OCI-LY7 (cell line): ENCODE data around the gene GALNT8. TPM values are rescaled to one million over a fixed set of nuclear protein-coding genes. Genes with fewer than 3 reads are reported as not detected.

Source experiments
- BruUV-seq: library from RNA; stranded (reverse); fragments of 400-500 nt; replicated peaks from 2 replicates; lab custom pipeline; 2021; lab: Mats Ljungman, UMichigan
- CTCF ChIA-PET: fragments of 300-600 bp; sonication (Branson Sonifier 250); formaldehyde crosslinking; loops from one replicate; lab custom pipeline; 2022; ENCODE audit warnings: antibody characterized with exemption; ENCODE audit not compliant: unreplicated experiment; lab: Charles Lee
- POLR2A ChIA-PET: fragments of 300-600 bp; sonication (Branson Sonifier 250); formaldehyde crosslinking; loops from one replicate; lab custom pipeline; 2022; ENCODE audit warnings: antibody characterized with exemption; lab: Charles Lee
- DNase-seq: peaks from one replicate; pipeline ENCODE4 v3.0.0-alpha.2; 2015; ENCODE audit warnings: low spot score
- H2AFZ ChIP-seq: fragments of 200-600 bp; sonication (generic), shearing (Covaris generic); 2 replicates; pipeline ENCODE4 v1.6.1; 2014; ENCODE audit warnings: mild to moderate bottlenecking, antibody characterized with exemption, low read length, moderate library complexity
- H3K27ac ChIP-seq: fragments of 200-600 bp; sonication (generic); 2 replicates; pipeline ENCODE4 v1.5.1; 2014; ENCODE audit warnings: mixed run types, low read depth, mild to moderate bottlenecking, moderate library complexity, low read length, inconsistent platforms; ENCODE audit not compliant: poor library complexity, severe bottlenecking
- H3K36me3 ChIP-seq: fragments of 200-600 bp; sonication (generic); 2 replicates; pipeline ENCODE4 v1.6.1; 2014; ENCODE audit warnings: mild to moderate bottlenecking, antibody characterized with exemption, low read length, moderate library complexity, mixed read lengths; ENCODE audit not compliant: insufficient read depth
- H3K4me1 ChIP-seq: fragments of 200-600 bp; sonication (generic); 2 replicates; pipeline ENCODE4 v1.5.1; 2014; ENCODE audit warnings: mild to moderate bottlenecking, low read length; ENCODE audit not compliant: insufficient read depth, poor library complexity, severe bottlenecking
- H3K4me2 ChIP-seq: fragments of 200-600 bp; sonication (generic); 2 replicates; pipeline ENCODE4 v1.6.1; 2014; ENCODE audit warnings: mild to moderate bottlenecking, low read length
- H3K4me3 ChIP-seq: fragments of 200-600 bp; sonication (generic); 2 replicates; pipeline ENCODE4 v1.5.1; 2014; ENCODE audit warnings: mild to moderate bottlenecking, low read depth, low read length; ENCODE audit not compliant: poor library complexity, severe bottlenecking
- H3K79me2 ChIP-seq: fragments of 200-600 bp; sonication (generic); 2 replicates; pipeline ENCODE4 v1.6.1; 2016; ENCODE audit warnings: low read depth, mild to moderate bottlenecking, low read length, moderate library complexity, mixed read lengths; ENCODE audit not compliant: insufficient read depth
- H3K9me2 ChIP-seq: fragments of 200-600 bp; sonication (generic); 2 replicates; pipeline ENCODE4 v1.6.1; 2016; ENCODE audit warnings: mild to moderate bottlenecking, low read length, mixed read lengths; ENCODE audit not compliant: insufficient read depth
- H3K9me3 ChIP-seq: fragments of 200-600 bp; sonication (generic); 2 replicates; pipeline ENCODE4 v1.6.1; 2014; ENCODE audit warnings: mild to moderate bottlenecking, mixed run types, low read length, mixed read lengths
- H4K20me1 ChIP-seq: fragments of 200-600 bp; sonication (generic); 2 replicates; pipeline ENCODE4 v1.6.1; 2014; ENCODE audit warnings: mild to moderate bottlenecking, antibody characterized with exemption, low read length, moderate library complexity, mixed read lengths; ENCODE audit not compliant: insufficient read depth
- CTCF ChIP-seq: fragments of 200-600 bp; sonication (generic); conservative IDR thresholded peaks from 2 replicates; pipeline ENCODE4 v1.5.1; 2014; ENCODE audit warnings: mild to moderate bottlenecking, antibody characterized with exemption, low read length, moderate library complexity, mixed read lengths
- EZH2phosphoT487 ChIP-seq: fragments of 200-600 bp; sonication (generic); IDR thresholded peaks from 2 replicates; pipeline ENCODE4 v1.6.1; 2018; ENCODE audit warnings: low read depth, borderline replicate concordance, mild to moderate bottlenecking, mixed run types, antibody characterized with exemption, low read length, moderate library complexity, mixed read lengths
- intact Hi-C: fragments of 100-400 bp; cut with micrococcal nuclease; formaldehyde crosslinking; loops from one replicate; pipeline ENCODE4 v1.10.0; 2022; ENCODE audit not compliant: unreplicated experiment
- total RNA-seq, 2 experiments: library from RNA; depleted of rRNA in 1 of 2; stranded (reverse); fragments of >200 nt in 1 of 2; shearing (Covaris generic) in 1 of 2; gene quantifications; 2 replicates each; pipeline ENCODE4 v1.2.3, GENCODE V29; 2014 to 2022

GALNT8 gene
- total RNA-seq, 2 experiments from 2014 or later: 0.60 TPM; not detected in 1

GRCh38 chr12:4736091-4736490 lies 15.9 kb downstream of the GALNT8 start:
- Histone ChIP-seq H3K4me2 (no peak overlapping the region), H3K9me3 (no peaks in the 10 kb centered on the region), H3K4me1 (no peaks in the 10 kb centered on the region), H3K36me3 (no peaks in the 10 kb centered on the region), H3K9me2 (no peaks in the 10 kb centered on the region), H3K79me2 (no peaks in the 10 kb centered on the region), H3K27ac (no peak overlapping the region), H3K4me3 (no peak overlapping the region), H4K20me1 (no peaks in the 10 kb centered on the region), H2AFZ (no peak overlapping the region)
- POLR2A ChIA-PET: no interaction called here
- DNase-seq: no peak
- CTCF ChIA-PET: no interaction called here
- TF ChIP-seq EZH2phosphoT487 (no peak), CTCF (no peak)
- no TSS peak for BruUV-seq
- intact Hi-C loops: no loop called here

GRCh38 chr12:4738541-4738940 lies 18.3 kb downstream of the GALNT8 start:
- H3K36me3 ChIP-seq: no peaks in the 10 kb centered on the region
- no peak for DNase-seq
- ChIA-PET POLR2A (no interaction called here), CTCF (no interaction called here)
- intact Hi-C loops: no loop called here
- no peaks in the 10 kb centered on the region for H3K9me2 ChIP-seq
- no peak overlapping the region for H3K4me2 ChIP-seq
- no peaks in the 10 kb centered on the region for H3K9me3 ChIP-seq
- no peaks in the 10 kb centered on the region for H3K4me1 ChIP-seq
- no peaks in the 10 kb centered on the region for H4K20me1 ChIP-seq
- H2AFZ ChIP-seq: no peak overlapping the region
- no TSS peak for BruUV-seq
- TF ChIP-seq EZH2phosphoT487 (no peak), CTCF (no peak)
- H3K79me2 ChIP-seq: no peaks in the 10 kb centered on the region
- no peak overlapping the region for H3K27ac ChIP-seq
- no peak overlapping the region for H3K4me3 ChIP-seq

- H3K36me3 ChIP-seq: no peaks in the 10 kb centered on the region
- H3K27ac ChIP-seq: no peak overlapping the region
- TF ChIP-seq EZH2phosphoT487 (no peak), CTCF (no peak)
- intact Hi-C loops: no loop called here
- H3K4me3 ChIP-seq: no peak overlapping the region
- no peak overlapping the region for H2AFZ ChIP-seq
- DNase-seq: no peak
- no peak overlapping the region for H3K4me2 ChIP-seq
- ChIA-PET CTCF (no interaction called here), POLR2A (no interaction called here)
- H3K79me2 ChIP-seq: no peaks in the 10 kb centered on the region
- no peaks in the 10 kb centered on the region for H4K20me1 ChIP-seq
- no peaks in the 10 kb centered on the region for H3K4me1 ChIP-seq
- H3K9me3 ChIP-seq: no peaks in the 10 kb centered on the region
- no TSS peak for BruUV-seq
- no peaks in the 10 kb centered on the region for H3K9me2 ChIP-seq
Observed at GRCh38 chr12:4742416-4742970, 22.3 kb downstream of the GALNT8 start.
